Muscle of leg (tissue), 11 donors: ENCODE measurements around the gene TBRG4. TPM values are rescaled to one million over a fixed set of nuclear protein-coding genes. Genes with fewer than 3 reads are reported as not detected.

ENCODE experiments used
- DNase-seq: peaks from one replicate; pipeline ENCODE4 v3.0.0; 2013
- H3K27ac ChIP-seq: one replicate; pipeline ENCODE4 v1.5.1; 2013; ENCODE audit warnings: mild to moderate bottlenecking, low read length, control low read depth
- H3K27me3 ChIP-seq: one replicate; pipeline ENCODE4 v1.6.1; 2013; ENCODE audit warnings: low read length; ENCODE audit not compliant: control insufficient read depth, insufficient read depth
- H3K36me3 ChIP-seq: one replicate; pipeline ENCODE4 v1.6.1; 2013; ENCODE audit warnings: low read length; ENCODE audit not compliant: control insufficient read depth, insufficient read depth
- H3K4me1 ChIP-seq: one replicate; pipeline ENCODE4 v1.6.1; 2013; ENCODE audit warnings: low read length; ENCODE audit not compliant: control insufficient read depth, insufficient read depth
- H3K4me3 ChIP-seq: one replicate; pipeline ENCODE4 v1.5.1; 2013; ENCODE audit warnings: low read length, control low read depth
- H3K9me3 ChIP-seq: replicated peaks from 2 replicates; pipeline ENCODE4 v1.6.1; 2013; ENCODE audit warnings: low read depth, low read length; ENCODE audit not compliant: control insufficient read depth
- WGBS: methylation state at CpG from one replicate; pipeline ENCODE4 v1.1.5; 2013; ENCODE audit warnings: missing lambda C conversion rate; ENCODE audit not compliant: insufficient coverage; 5-methylcytosine and 5-hydroxymethylcytosine counted together
- polyA plus RNA-seq, 8 donors: library from polyadenylated mRNA; unstranded; fragments of 120-200 nt; gene quantifications; one replicate each; pipeline versions ENCODE4 v1.2.1 to v1.2.3, GENCODE V29; 2013; ENCODE audit warnings: inconsistent platforms in 1 of 8, low replicate concordance in 1 of 8; ENCODE audit not compliant: insufficient read length in 8 of 8, insufficient read depth in 1 of 8
- total RNA-seq: library from RNA; stranded (reverse); fragments of 120-200 nt; gene quantifications from one replicate; pipeline ENCODE4 v1.2.4, GENCODE V29; 2013

Gene TBRG4
- total and polyA plus RNA-seq, 9 donors = 35.5 to 45.2 (median 39.6) TPM

DNA sequence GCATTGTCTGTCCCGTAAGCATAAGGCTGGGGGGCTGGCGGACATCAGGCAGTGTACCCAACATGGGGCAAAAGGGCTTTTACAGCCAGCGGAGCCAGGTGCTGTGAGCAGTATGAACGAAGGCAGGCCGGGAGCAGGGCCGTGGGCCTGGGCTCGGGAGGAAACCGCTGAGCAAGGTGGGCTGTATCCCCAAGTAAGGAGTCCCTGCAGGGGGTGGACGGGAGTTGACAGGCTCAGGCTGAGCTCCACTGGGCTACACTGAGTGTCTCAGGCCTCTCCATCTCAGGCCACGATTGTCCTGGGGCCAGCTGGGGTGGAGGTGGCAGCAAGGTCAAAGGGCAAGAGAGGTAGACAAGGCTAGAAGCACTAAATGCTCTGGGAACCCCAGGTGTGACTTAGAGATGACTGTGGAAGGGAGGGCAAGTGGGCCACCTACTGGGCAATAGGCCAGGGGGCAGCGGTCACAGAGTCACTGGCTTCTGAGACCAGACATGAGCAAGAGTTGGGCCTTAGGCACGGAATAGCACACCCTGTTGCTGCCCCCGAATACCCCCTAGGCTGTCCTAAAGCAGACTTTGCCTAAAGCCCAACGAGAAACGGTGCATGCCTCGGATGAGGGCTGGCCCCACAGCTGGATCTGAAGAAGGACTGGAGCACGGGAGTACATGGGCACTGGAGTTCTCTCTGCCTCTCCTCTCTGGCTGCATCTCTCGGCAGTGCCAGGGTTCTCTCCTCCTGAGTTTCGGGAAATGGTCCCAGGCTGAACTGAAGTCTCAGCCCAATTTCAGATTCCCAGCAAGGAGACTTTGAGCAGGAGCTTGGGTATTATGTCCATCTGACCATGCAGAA lies 35.3 kb upstream of the TBRG4 start:
- WGBS = 67% methylated on average over 19 of the region's 19 CpGs
- DNase-seq = no peak

DNA sequence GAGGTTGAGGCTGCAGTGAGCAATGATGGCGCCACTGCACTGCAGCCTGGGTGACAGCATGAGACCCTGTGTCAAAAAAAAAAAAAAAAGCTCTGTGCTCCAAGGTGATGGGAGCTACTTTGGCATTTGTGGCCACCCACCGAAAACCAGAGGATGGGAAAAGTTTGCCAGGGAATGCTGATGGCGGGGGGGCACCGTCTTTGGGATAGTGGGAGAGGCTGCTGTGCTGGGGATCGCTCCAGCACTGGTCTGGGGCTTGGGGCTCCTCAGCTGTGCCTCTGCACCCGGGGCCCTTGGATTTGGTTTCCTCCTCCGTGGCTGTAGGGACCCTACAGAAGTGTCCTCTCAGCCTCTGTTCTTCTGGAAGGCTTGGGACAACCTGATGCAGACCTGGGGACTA lies 34.4 kb upstream of the TBRG4 start:
- Histone ChIP-seq H3K4me1 (no peaks in the 10 kb centered on the region), H3K36me3 (no peaks in the 10 kb centered on the region), H3K27ac (no peak overlapping the region), H3K27me3 (peaks cover 6% of the 10 kb centered on the region), H3K4me3 (no peak overlapping the region), H3K9me3 (no peaks in the 10 kb centered on the region)
- no peak for DNase-seq
- 84% methylated on average over 7 of the region's 7 CpGs for WGBS

More for the DNA sequence above, 35.3 kb upstream of the TBRG4 start:
- no peak overlapping the region for H3K27ac ChIP-seq
- H3K27me3 ChIP-seq = peaks cover 6% of the 10 kb centered on the region
- no peak overlapping the region for H3K4me3 ChIP-seq
- H3K9me3 ChIP-seq = no peaks in the 10 kb centered on the region
- no peaks in the 10 kb centered on the region for H3K36me3 ChIP-seq
- no peaks in the 10 kb centered on the region for H3K4me1 ChIP-seq

DNA sequence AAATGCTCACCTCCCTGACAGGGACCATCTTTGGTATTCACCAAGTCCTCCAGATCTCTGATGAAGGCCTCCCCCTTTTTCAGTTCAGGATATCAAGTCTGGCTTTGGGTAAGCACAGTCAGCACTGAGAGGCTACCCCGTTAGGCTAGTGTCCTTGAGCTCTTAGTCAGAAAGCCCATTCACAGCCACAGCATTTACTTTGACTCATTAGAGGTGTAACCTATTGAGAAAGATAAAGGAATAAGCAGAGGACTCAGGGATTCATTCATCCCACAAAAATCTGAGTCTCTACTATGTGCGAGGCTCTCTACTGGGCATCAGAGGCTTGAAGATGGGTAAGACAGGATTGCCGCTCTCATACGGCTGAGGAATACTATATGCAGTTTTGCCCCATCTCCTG lies 32.1 kb upstream of the TBRG4 start:
- no peaks in the 10 kb centered on the region for H3K4me1 ChIP-seq
- WGBS = no CpG with 5 or more reads among the region's 4 CpGs
- DNase-seq = no peak
- H3K9me3 ChIP-seq = no peaks in the 10 kb centered on the region
- no peaks in the 10 kb centered on the region for H3K36me3 ChIP-seq
- no peak overlapping the region for H3K4me3 ChIP-seq
- peaks cover 6% of the 10 kb centered on the region for H3K27me3 ChIP-seq
- H3K27ac ChIP-seq = no peak overlapping the region

DNA sequence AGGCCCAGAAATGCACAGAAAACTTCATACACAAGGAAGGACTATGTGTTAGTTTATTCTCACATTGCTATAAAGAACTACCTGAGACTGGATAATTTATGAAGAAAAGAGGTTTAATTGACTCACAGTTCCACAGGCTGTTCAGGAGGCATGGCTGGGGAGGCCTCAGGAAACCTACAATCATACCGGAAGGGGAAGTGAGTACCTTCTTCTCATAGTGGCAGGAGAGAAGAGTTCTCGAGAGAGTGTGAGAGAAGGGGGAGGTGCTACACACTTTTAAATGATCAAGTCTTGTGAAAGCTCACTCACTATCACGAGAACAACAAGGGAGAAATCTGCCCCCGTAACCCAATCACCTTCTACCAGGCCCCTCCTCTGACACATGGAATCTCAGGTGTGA lies 29.3 kb upstream of the TBRG4 start:
- Histone ChIP-seq H3K9me3 (no peaks in the 10 kb centered on the region), H3K27ac (no peak overlapping the region), H3K4me3 (no peak overlapping the region), H3K4me1 (no peaks in the 10 kb centered on the region), H3K36me3 (no peaks in the 10 kb centered on the region), H3K27me3 (no peaks in the 10 kb centered on the region)
- 100% methylated on average over 1 of the region's 4 CpGs for WGBS
- no peak for DNase-seq

DNA sequence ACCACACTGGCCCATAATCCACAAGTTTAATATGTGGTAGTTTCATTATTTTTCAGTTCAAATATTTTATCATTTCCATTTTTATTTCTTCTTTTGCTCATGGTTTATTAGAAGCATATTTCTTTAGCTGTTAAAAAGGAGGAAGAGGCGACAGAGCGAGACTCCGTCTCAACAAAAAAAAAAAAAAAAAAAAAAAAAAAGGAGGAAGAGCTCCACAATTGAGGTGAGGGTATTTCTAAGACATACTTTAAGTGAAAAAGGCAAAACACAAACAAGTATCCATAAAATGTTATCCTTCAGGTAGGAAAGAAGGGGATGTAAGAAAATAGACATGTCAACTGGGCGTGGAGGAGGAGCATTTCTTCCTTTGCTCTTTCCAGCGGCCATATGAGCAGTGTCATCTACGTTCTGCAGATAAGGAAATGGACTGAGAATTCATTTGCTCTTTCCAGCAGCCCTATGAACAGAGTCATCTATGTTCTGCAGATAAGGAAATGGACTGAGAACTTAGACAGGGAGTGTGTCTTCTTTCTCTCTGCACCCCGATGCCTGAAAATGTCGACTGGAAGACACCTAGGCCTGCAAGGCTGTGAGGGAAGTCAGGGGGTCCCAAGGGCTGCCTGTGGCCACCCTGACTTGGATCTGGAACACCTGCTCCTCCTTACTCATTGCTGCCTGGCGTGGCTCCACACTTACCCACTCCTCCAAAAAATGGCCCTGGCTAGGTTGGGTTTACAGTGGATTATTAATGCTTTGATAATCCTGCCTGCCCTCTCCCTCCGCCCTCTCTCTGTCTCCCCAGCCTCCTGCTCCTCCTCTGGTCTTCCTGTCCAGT lies 27.2 kb upstream of the TBRG4 start:
- H3K27ac ChIP-seq = no peak overlapping the region
- no peaks in the 10 kb centered on the region for H3K9me3 ChIP-seq
- H3K4me1 ChIP-seq = no peaks in the 10 kb centered on the region
- no peaks in the 10 kb centered on the region for H3K27me3 ChIP-seq
- WGBS = 89% methylated on average over 3 of the region's 10 CpGs
- DNase-seq = no peak
- H3K4me3 ChIP-seq = no peak overlapping the region
- H3K36me3 ChIP-seq = no peaks in the 10 kb centered on the region

DNA sequence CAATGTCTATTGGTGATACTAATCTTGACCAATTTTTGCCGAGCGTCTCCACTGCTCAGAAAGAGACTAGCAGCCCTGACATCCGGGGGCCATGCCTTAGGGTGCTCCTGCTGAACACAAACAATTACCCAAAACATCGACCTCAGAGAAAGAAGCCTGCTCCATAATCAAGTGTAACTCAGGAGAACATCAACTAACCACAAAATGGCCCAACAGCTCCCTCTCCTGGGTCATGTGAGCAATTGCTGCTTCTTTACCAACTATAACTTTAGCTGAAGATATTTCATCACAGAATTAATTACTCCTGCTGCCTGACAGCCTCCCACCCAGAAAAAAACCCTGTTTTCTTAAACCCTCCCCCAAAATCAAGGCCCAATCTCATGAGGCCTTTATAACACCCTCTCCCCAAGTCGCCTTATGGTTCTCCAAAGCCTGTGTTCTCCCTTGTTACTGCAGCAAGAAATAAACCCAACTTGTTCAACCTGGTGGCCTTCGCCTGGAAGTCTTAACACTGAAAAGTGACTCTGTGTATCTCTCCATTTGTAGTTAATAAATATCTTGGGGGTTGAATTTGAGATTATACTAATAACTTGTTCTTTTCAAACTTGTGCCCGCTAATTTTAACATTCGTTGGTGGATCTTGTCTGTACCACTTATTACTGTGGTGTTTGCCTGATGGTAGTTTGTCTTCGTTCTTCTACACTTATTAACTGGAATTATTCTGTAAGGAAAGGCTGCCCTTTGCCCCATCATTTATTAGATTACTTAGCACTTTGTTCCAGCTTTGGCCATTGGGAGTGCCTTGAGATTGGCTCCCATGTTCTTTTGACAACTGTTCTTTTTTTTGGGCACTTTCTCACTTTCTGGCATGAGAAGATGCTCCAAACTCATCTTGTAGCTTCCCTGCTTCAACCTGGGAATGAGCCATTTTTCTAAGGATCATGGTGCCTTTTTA lies 24.9 kb upstream of the TBRG4 start:
- WGBS = 8% methylated on average over 5 of the region's 9 CpGs
- no peaks in the 10 kb centered on the region for H3K4me1 ChIP-seq
- no peaks in the 10 kb centered on the region for H3K36me3 ChIP-seq
- no peak overlapping the region for H3K27ac ChIP-seq
- peak; percentile 80 for DNase-seq
- no peaks in the 10 kb centered on the region for H3K9me3 ChIP-seq
- H3K27me3 ChIP-seq = no peaks in the 10 kb centered on the region
- H3K4me3 ChIP-seq = no peak overlapping the region

DNA sequence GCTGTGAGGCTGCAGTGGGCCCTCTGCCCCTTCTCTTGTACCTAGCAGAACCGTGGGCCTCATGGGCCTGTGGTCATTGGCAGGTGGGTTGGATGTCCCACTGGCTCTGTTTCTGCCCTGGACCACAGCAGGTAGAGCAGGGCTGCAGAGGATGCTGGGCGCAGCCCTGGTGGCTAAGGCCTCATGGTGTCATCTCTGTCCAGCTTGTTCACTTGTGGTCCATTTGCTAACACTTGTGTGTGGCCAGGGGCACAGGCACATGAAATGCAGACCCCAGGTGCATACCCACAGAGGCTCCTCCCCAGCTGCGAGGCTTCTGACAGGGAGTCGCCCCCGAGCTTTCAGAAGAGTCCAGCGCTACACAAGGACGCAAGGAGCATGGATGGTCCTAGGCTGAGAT lies 22.4 kb upstream of the TBRG4 start:
- Histone ChIP-seq H3K9me3 (no peaks in the 10 kb centered on the region), H3K27me3 (no peaks in the 10 kb centered on the region), H3K36me3 (no peaks in the 10 kb centered on the region), H3K4me1 (no peaks in the 10 kb centered on the region), H3K27ac (no peak overlapping the region), H3K4me3 (no peak overlapping the region)
- 94% methylated on average over 6 of the region's 7 CpGs for WGBS
- no peak for DNase-seq

DNA sequence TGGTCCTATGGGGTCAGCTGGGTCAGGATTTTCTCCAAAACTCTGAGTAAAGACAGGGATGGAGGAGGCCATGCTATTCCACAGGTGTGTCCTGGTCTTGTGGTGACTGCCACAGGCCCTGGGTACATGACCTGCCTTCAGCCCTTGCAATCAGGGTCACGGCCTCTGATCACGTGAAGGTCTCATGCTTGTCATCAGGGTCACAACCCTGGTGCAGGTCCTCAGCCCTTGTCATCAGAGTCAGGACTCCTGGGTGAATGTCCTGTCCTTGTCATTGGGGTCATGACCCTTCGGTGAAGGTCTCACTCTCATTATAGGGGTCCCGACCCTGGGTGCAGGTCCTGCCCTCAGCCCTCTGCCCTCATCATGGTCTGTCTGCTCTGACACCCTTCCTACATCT lies 21.9 kb upstream of the TBRG4 start:
- DNase-seq = no peak
- 88% methylated on average over 4 of the region's 4 CpGs for WGBS
- H3K27me3 ChIP-seq = no peaks in the 10 kb centered on the region
- H3K9me3 ChIP-seq = no peaks in the 10 kb centered on the region
- H3K4me3 ChIP-seq = no peak overlapping the region
- H3K36me3 ChIP-seq = no peaks in the 10 kb centered on the region
- H3K27ac ChIP-seq = no peak overlapping the region
- H3K4me1 ChIP-seq = no peaks in the 10 kb centered on the region

DNA sequence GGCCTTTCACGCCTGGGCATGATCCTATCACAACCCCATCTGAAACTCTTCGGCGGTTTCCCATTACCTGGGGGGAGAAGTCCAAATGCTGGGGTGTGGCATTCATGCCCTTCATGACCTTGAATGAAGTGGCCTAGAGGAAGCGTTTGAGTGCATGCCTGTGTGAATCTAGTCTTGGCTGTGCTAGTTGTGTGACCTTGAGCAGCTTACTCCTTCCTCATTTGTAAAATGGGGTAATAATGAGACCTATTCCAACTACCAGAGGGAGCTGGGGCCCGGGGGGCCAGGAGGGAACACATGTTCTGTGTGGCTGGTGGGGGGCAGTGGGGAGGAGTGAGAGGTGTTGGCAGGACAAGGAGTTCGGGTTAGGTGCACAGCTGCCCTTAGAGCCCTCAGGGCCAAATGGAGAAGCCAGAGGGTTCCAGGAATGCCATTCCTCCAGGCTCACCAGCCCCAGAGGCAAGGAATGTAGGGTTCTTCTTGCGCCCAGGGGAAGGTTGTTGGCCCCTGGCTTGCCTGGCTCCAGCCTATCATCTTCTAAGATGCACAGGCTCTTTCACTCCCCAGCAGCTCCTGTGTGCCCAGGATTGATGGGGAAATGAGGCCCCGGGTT lies 21.3 kb upstream of the TBRG4 start:
- Histone ChIP-seq H3K27me3 (no peaks in the 10 kb centered on the region), H3K9me3 (no peaks in the 10 kb centered on the region), H3K4me1 (no peaks in the 10 kb centered on the region), H3K27ac (no peak overlapping the region), H3K36me3 (no peaks in the 10 kb centered on the region), H3K4me3 (no peak overlapping the region)
- 54% methylated on average over 4 of the region's 8 CpGs for WGBS
- no peak for DNase-seq
